ENCODE measurements around the gene PLD2. TPM values are rescaled to one million over a fixed set of nuclear protein-coding genes. Genes with fewer than 3 reads are reported as not detected.
"Not testable (repeated sequence)": the region's sequence is repeated elsewhere in the genome, so short reads cannot be mapped to it uniquely, and the experiment has no call there.

The PLD2 gene
- total and polyA plus RNA-seq, 8 donors, result 11.7 to 26.1 (median 17.9) TPM

DNA sequence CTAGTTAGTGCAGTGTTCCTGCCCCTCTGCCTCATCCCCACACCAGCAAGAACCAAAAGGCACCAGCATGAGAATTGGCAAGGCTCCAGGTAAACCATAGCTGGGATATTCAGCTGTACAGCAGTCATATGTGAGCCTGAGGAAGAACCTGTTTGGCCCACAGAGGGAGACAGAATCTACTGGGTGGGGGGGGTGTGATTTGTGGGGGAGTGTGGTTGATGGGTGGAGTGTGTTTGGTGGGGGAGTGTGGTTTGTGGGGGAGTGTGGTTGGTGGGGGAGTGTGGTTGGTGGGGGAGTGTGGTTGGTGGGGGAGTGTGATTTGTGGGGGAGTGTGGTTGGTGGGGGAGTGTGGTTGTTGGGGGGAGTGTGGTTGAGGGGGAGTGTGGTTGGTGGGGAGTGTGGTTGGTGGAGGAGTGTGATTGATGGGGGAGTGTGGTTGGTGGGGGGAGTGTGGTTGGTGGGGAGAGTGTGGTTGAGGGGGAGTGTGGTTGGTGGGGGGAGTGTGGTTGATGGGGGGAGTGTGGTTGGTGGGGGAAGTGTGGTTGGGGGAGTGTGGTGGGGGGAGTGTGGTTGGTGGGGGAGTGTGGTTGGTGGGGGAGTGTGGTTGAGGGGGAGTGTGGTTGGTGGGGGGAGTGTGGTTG, 45.7 kb downstream of the PLD2 start:
- H3K36me3 ChIP-seq, result no peaks in the 10 kb centered on the region
- ATAC-seq, result peak in 2 of 4 donors; percentile 25 to 39
- no peak overlapping the region for H3K27ac ChIP-seq
- no peak for FAIRE-seq
- H3K27me3 ChIP-seq, result no peaks in the 10 kb centered on the region
- intact Hi-C loops (cut with DNase I), result no loop called here
- TF ChIP-seq, protein P1, sequence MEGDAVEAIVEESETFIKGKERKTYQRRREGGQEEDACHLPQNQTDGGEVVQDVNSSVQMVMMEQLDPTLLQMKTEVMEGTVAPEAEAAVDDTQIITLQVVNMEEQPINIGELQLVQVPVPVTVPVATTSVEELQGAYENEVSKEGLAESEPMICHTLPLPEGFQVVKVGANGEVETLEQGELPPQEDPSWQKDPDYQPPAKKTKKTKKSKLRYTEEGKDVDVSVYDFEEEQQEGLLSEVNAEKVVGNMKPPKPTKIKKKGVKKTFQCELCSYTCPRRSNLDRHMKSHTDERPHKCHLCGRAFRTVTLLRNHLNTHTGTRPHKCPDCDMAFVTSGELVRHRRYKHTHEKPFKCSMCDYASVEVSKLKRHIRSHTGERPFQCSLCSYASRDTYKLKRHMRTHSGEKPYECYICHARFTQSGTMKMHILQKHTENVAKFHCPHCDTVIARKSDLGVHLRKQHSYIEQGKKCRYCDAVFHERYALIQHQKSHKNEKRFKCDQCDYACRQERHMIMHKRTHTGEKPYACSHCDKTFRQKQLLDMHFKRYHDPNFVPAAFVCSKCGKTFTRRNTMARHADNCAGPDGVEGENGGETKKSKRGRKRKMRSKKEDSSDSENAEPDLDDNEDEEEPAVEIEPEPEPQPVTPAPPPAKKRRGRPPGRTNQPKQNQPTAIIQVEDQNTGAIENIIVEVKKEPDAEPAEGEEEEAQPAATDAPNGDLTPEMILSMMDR (IDR thresholded peaks at IDR 0.05), result no peak
- H3K4me3 ChIP-seq, result no peak overlapping the region
- peak in 1 of 6 donors; percentile 13 for DNase-seq
- peaks cover 0 to 4% (median 2%) of the 10 kb centered on the region in 3 donors for H3K4me1 ChIP-seq
- no peaks in the 10 kb centered on the region for H3K9me3 ChIP-seq

DNA sequence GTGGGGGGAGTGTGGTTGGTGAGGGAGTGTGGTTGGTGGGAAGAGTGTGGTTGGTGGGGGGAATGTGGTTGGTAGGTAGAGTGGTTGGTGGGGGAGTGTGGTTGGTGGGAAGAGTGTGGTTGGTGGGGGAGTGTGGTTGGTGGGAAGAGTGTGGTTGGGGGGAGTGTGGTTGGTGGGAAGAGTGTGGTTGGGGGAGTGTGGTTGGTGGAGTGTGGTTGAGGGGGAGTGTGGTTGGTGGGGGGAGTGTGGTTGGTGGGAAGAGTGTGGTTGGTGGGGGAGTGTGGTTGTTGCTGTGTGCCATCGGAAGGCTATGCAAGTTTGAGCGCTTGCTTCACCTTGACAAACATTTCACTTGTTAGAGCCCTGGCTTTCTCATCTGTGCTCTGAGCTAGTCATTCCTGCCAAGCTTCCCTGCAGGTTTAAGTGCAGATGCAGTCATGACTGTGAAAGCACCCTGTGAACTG, 46.3 kb downstream of the PLD2 start:
- Histone ChIP-seq H3K4me1 (peaks cover 0 to 5% (median 4%) of the 10 kb centered on the region in 3 donors), H3K4me3 (no peak overlapping the region), H3K27me3 (no peaks in the 10 kb centered on the region), H3K9me3 (no peaks in the 10 kb centered on the region), H3K36me3 (no peaks in the 10 kb centered on the region), H3K27ac (no peak overlapping the region)
- intact Hi-C loops (cut with DNase I), result no loop called here
- FAIRE-seq (no peak), DNase-seq (no peak), ATAC-seq (no peak)
- TF ChIP-seq, protein P1 (IDR thresholded peaks at IDR 0.05), result no peak
- WGBS, 2 donors, result 92 to 95% methylated on average over 2 of the region's 2 CpGs

DNA sequence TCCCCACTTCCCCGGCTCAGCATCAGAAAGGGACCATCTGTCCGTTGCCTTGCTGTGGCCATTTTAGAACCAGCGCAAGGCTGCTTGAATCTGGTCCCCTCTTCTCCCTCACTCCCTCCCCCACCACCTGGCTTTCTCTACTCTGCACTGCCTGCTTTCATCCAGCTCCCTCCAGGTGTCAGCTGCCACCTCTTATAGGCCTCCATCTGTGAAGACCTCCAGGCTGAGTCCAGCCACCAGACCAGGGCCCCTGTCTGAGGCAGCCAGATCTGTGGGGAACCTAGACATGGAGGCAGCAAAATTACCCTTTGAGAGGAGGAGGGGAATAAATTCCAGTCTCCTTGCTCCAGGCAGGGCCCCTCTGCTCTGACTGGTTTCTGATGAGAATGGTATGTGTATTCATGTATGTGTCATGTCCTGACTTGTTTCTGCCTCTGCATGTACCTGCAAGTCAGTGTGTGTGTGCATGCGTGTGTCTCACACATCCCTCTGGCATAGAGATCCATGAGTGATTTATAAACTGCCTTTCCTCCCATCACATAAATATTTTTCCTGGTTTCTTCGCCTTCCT, 47.2 kb downstream of the PLD2 start:
- no peak for DNase-seq
- no peaks in the 10 kb centered on the region for H3K9me3 ChIP-seq
- no peaks in the 10 kb centered on the region for H3K27me3 ChIP-seq
- ATAC-seq, result no peak
- H3K4me1 ChIP-seq, result peaks cover 0 to 14% (median 6%) of the 10 kb centered on the region in 3 donors
- H3K27ac ChIP-seq, result no peak overlapping the region
- TF ChIP-seq, protein P1 (IDR thresholded peaks at IDR 0.05), result no peak
- no peak for FAIRE-seq
- H3K4me3 ChIP-seq, result no peak overlapping the region
- 94 to 96% methylated on average over 5 of the region's 5 CpGs for WGBS, 2 donors
- H3K36me3 ChIP-seq, result no peaks in the 10 kb centered on the region
- intact Hi-C loops (cut with DNase I), result no loop called here

- TF ChIP-seq, protein P1 (IDR thresholded peaks at IDR 0.05), result no peak
- intact Hi-C loops (cut with DNase I), result no loop called here
- Histone ChIP-seq H3K27me3 (no peaks in the 10 kb centered on the region), H3K36me3 (no peaks in the 10 kb centered on the region), H3K4me3 (no peak overlapping the region), H3K9me3 (no peaks in the 10 kb centered on the region), H3K4me1 (peaks cover 0 to 16% (median 7%) of the 10 kb centered on the region in 3 donors), H3K27ac (no peak overlapping the region)
- FAIRE-seq, result no peak
- ATAC-seq, result no peak
- WGBS, 2 donors, result 89 to 92% methylated on average over 17 of the region's 17 CpGs
- no peak for DNase-seq
Measured at GRCh38 chr17:4856271-4856936, 49.5 kb downstream of the PLD2 start.

- no peak for ATAC-seq
- H3K36me3 ChIP-seq, result no peaks in the 10 kb centered on the region
- H3K4me1 ChIP-seq, result peaks cover 0 to 16% (median 7%) of the 10 kb centered on the region in 3 donors
- H3K9me3 ChIP-seq, result no peaks in the 10 kb centered on the region
- no peak for DNase-seq
- FAIRE-seq, result no peak
- H3K4me3 ChIP-seq, result no peak overlapping the region
- intact Hi-C loops (cut with DNase I), result no loop called here
- TF ChIP-seq, protein P1 (IDR thresholded peaks at IDR 0.05), result no peak
- no peaks in the 10 kb centered on the region for H3K27me3 ChIP-seq
- WGBS, 2 donors, result 91 to 92% methylated on average over 7 of the region's 7 CpGs
- H3K27ac ChIP-seq, result no peak overlapping the region
Measured at GRCh38 chr17:4856937-4857314, 50.0 kb downstream of the PLD2 start.

GRCh38 chr17:4857347-4857746, 50.4 kb downstream of the PLD2 start:
- DNase-seq; intact Hi-C loops (cut with DNase I); H3K9me3 ChIP-seq; FAIRE-seq; H3K4me3 ChIP-seq; H3K36me3 ChIP-seq; H3K27me3 ChIP-seq; ATAC-seq: not testable (repeated sequence)
- H3K4me1 ChIP-seq, result peaks cover 0 to 16% (median 4%) of the 10 kb centered on the region in 3 donors
- 87 to 89% methylated on average over 7 of the region's 7 CpGs for WGBS, 2 donors
- H3K27ac ChIP-seq, result peak overlapping the region in 2 of 4 donors; percentile 62 to 63

Data from pancreas (tissue), 10 donors.